ENCODE measurements around the gene GCN1.

GRCh38 chr12:120140603-120141002 lies 53.9 kb downstream of the GCN1 start:
- TF ChIP-seq POLR2A (IDR thresholded peaks at IDR 0.05) = no peak
- TF ChIP-seq, protein P1, sequence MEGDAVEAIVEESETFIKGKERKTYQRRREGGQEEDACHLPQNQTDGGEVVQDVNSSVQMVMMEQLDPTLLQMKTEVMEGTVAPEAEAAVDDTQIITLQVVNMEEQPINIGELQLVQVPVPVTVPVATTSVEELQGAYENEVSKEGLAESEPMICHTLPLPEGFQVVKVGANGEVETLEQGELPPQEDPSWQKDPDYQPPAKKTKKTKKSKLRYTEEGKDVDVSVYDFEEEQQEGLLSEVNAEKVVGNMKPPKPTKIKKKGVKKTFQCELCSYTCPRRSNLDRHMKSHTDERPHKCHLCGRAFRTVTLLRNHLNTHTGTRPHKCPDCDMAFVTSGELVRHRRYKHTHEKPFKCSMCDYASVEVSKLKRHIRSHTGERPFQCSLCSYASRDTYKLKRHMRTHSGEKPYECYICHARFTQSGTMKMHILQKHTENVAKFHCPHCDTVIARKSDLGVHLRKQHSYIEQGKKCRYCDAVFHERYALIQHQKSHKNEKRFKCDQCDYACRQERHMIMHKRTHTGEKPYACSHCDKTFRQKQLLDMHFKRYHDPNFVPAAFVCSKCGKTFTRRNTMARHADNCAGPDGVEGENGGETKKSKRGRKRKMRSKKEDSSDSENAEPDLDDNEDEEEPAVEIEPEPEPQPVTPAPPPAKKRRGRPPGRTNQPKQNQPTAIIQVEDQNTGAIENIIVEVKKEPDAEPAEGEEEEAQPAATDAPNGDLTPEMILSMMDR (IDR thresholded peaks at IDR 0.05) = no peak
